Measurements from ENCODE around the gene C5orf47.

The C5orf47 gene

GRCh38 chr5:173984218-173984617 lies 4.8 kb upstream of the C5orf47 start:
- no peak for TF ChIP-seq POLR2AphosphoS5 (IDR thresholded peaks at IDR 0.05; ENCODE audit: low read depth, low read length)
- no peak for TF ChIP-seq SIN3A (IDR thresholded peaks at IDR 0.05; ENCODE audit: borderline replicate concordance, insufficient read depth, low read length)
- no peak for TF ChIP-seq REST (IDR thresholded peaks at IDR 0.05; ENCODE audit: insufficient read depth in 1 of 2, low read depth in 2 of 2, low read length in 2 of 2)
- TF ChIP-seq TAF1 (IDR thresholded peaks at IDR 0.05; ENCODE audit: borderline replicate concordance, insufficient read depth, low read length), result no peak
- no peak for TF ChIP-seq FOXP2 (optimal IDR thresholded peaks at IDR 0.05; ENCODE audit: borderline replicate concordance, extremely low read depth, extremely low read length, insufficient read depth)

GRCh38 chr5:173989432-173990082 lies 587 bp downstream of the C5orf47 start:
- TF ChIP-seq SIN3A (IDR thresholded peaks at IDR 0.05; ENCODE audit: borderline replicate concordance, insufficient read depth, low read length) (no peak), FOXP2 (optimal IDR thresholded peaks at IDR 0.05; ENCODE audit: borderline replicate concordance, extremely low read depth, extremely low read length, insufficient read depth) (no peak), REST (IDR thresholded peaks at IDR 0.05; ENCODE audit: insufficient read depth in 1 of 2, low read depth in 2 of 2, low read length in 2 of 2) (no peak), TAF1 (IDR thresholded peaks at IDR 0.05; ENCODE audit: borderline replicate concordance, insufficient read depth, low read length) (no peak), POLR2AphosphoS5 (IDR thresholded peaks at IDR 0.05; ENCODE audit: low read depth, low read length) (no peak)

- TF ChIP-seq POLR2AphosphoS5 (IDR thresholded peaks at IDR 0.05; ENCODE audit: low read depth, low read length) (no peak), TAF1 (IDR thresholded peaks at IDR 0.05; ENCODE audit: borderline replicate concordance, insufficient read depth, low read length) (no peak), SIN3A (IDR thresholded peaks at IDR 0.05; ENCODE audit: borderline replicate concordance, insufficient read depth, low read length) (no peak), FOXP2 (optimal IDR thresholded peaks at IDR 0.05; ENCODE audit: borderline replicate concordance, extremely low read depth, extremely low read length, insufficient read depth) (no peak), REST (IDR thresholded peaks at IDR 0.05; ENCODE audit: insufficient read depth in 1 of 2, low read depth in 2 of 2, low read length in 2 of 2) (no peak)
Measured at GRCh38 chr5:173997331-173997730, 8.4 kb downstream of the C5orf47 start.

- TF ChIP-seq TAF1 (IDR thresholded peaks at IDR 0.05; ENCODE audit: borderline replicate concordance, insufficient read depth, low read length) (no peak), REST (IDR thresholded peaks at IDR 0.05; ENCODE audit: insufficient read depth in 1 of 2, low read depth in 2 of 2, low read length in 2 of 2) (no peak), FOXP2 (optimal IDR thresholded peaks at IDR 0.05; ENCODE audit: borderline replicate concordance, extremely low read depth, extremely low read length, insufficient read depth) (no peak), SIN3A (IDR thresholded peaks at IDR 0.05; ENCODE audit: borderline replicate concordance, insufficient read depth, low read length) (no peak), POLR2AphosphoS5 (IDR thresholded peaks at IDR 0.05; ENCODE audit: low read depth, low read length) (no peak)
Measured at GRCh38 chr5:173998531-173998930, 9.6 kb downstream of the C5orf47 start.

All from PFSK-1 (cell line).